ENCODE results near the gene MOCS3. TPM values are rescaled to one million over a fixed set of nuclear protein-coding genes. Genes with fewer than 3 reads are reported as not detected.

Gene MOCS3
- total RNA-seq, 2 donors from 2014 or later: 5.7 to 5.9 TPM

Other genes starting within 250 kb of the MOCS3 start
- 1 to 10 TPM; 3.8 to 4.1 TPM for gene PARD6B, start 227.2 kb upstream of the MOCS3 start, total RNA-seq
- gene BCAS4, start 163.8 kb upstream of the MOCS3 start, total RNA-seq: 10 to 100 TPM in 1 of 2 donors, 1 to 10 TPM in 1; 6.7 to 15.0 TPM
- 10 to 100 TPM; 55.0 to 81.8 TPM for gene ADNP, start 27.4 kb upstream of the MOCS3 start, total RNA-seq
- 10 to 100 TPM; 42.0 to 49.5 TPM for gene DPM1, start 286 bp upstream of the MOCS3 start, total RNA-seq
- not detected for gene KCNG1, start 64.3 kb downstream of the MOCS3 start, total RNA-seq